ENCODE data around the gene CABCOCO1.

DNA sequence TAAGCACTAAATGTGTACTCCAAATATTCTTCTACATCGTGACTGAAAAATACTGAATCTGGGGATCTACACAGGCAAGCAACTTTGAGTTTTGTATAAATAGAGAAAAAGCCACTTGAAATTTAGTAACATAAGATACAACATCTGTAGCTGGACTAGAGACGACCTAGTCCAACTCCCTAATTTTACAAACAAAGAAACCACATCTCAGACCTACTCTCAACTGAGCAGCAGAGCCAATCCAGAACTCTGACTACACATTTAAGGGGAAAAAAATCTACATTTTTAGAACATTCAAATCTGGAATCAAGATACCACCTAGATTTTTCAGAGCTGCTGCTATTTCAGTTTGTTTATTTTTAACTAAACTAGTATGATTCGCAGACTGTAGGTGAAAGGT, 88.9 kb downstream of the CABCOCO1 start:
- TF ChIP-seq EZH2 (IDR thresholded peaks at IDR 0.05; ENCODE audit: low read length), result no peak
- TF ChIP-seq, protein P1, sequence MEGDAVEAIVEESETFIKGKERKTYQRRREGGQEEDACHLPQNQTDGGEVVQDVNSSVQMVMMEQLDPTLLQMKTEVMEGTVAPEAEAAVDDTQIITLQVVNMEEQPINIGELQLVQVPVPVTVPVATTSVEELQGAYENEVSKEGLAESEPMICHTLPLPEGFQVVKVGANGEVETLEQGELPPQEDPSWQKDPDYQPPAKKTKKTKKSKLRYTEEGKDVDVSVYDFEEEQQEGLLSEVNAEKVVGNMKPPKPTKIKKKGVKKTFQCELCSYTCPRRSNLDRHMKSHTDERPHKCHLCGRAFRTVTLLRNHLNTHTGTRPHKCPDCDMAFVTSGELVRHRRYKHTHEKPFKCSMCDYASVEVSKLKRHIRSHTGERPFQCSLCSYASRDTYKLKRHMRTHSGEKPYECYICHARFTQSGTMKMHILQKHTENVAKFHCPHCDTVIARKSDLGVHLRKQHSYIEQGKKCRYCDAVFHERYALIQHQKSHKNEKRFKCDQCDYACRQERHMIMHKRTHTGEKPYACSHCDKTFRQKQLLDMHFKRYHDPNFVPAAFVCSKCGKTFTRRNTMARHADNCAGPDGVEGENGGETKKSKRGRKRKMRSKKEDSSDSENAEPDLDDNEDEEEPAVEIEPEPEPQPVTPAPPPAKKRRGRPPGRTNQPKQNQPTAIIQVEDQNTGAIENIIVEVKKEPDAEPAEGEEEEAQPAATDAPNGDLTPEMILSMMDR (optimal IDR thresholded peaks at IDR 0.05 in 1 of 3, IDR thresholded peaks at IDR 0.05 in 1 of 3, conservative IDR thresholded peaks at IDR 0.05 in 1 of 3; ENCODE audit: extremely low read depth in 1 of 3, insufficient read depth in 2 of 3, low read length in 3 of 3), result no peak
